H1 (cell line): ENCODE data around the gene RGS13. TPM values are rescaled to one million over a fixed set of nuclear protein-coding genes. Genes with fewer than 3 reads are reported as not detected.

Experiments used
- CTCF ChIA-PET: fragments of 300-600 bp; sonication (Branson Sonifier 250); formaldehyde crosslinking; loops from one replicate; lab custom pipeline; 2021; ENCODE audit not compliant: partially characterized antibody; lab: Charles Lee
- POLR2A ChIA-PET: fragments of 300-600 bp; sonication (Branson Sonifier 250); formaldehyde crosslinking; loops from one replicate; lab custom pipeline; 2021; ENCODE audit warnings: inconsistent platforms; ENCODE audit not compliant: partially characterized antibody; lab: Charles Lee
- DNase-seq, 2 experiments: peaks; one replicate each; pipeline versions ENCODE4 v3.0.0 to v3.0.0-alpha.2; 2010 to 2022; ENCODE audit warnings: low spot score in 2 of 2, low read depth in 1 of 2, mixed read lengths in 1 of 2
- FAIRE-seq: peaks from 2 replicates; lab custom pipeline; 2011; peaks lifted over from hg19 to GRCh38; lab: Jason Lieb, UNC
- H2AFZ ChIP-seq: 2 replicates; pipeline ENCODE4 v1.8.1; 2012; ENCODE audit warnings: low read length, inconsistent platforms
- H2AK5ac ChIP-seq: 2 replicates; pipeline ENCODE4 v1.6.1; 2013; ENCODE audit warnings: low read depth, low read length
- H2BK120ac ChIP-seq: replicated peaks from 2 replicates; pipeline ENCODE3; 2013; ENCODE audit warnings: low read depth, low read length, inconsistent platforms
- H2BK12ac ChIP-seq: 2 replicates; pipeline ENCODE4 v1.6.1; 2013; ENCODE audit warnings: low read depth, low read length
- H2BK15ac ChIP-seq: 2 replicates; pipeline ENCODE4 v1.6.1; 2013; ENCODE audit warnings: low read length
- H2BK20ac ChIP-seq: 2 replicates; pipeline ENCODE4 v1.6.1; 2013; ENCODE audit warnings: low read length
- H2BK5ac ChIP-seq: 2 replicates; pipeline ENCODE4 v1.6.1; 2013; ENCODE audit warnings: low read depth, low read length
- H3K14ac ChIP-seq: 2 replicates; pipeline ENCODE4 v1.6.1; 2013; ENCODE audit warnings: inconsistent platforms; ENCODE audit not compliant: insufficient read length
- H3K18ac ChIP-seq: 2 replicates; pipeline ENCODE4 v1.6.1; 2013; ENCODE audit warnings: low read length; ENCODE audit errors: extremely low read depth
- H3K23ac ChIP-seq: 2 replicates; pipeline ENCODE4 v1.6.1; 2013; ENCODE audit warnings: inconsistent platforms; ENCODE audit not compliant: insufficient read length
- H3K23me2 ChIP-seq: 2 replicates; pipeline ENCODE4 v1.6.1; 2013; ENCODE audit warnings: low read depth, low read length
- H3K27ac ChIP-seq: 2 replicates; pipeline ENCODE4 v1.6.1; 2011; ENCODE audit warnings: low read depth, low read length, inconsistent platforms
- H3K27me3 ChIP-seq, 4 experiments: replicated peaks in 1 of 4; 1 replicate in 1 of 4; 2 replicates in 3 of 4; pipeline versions ENCODE4 v1.6.1 to v1.8.1; 2011 to 2013; ENCODE audit warnings: low read length in 3 of 4, mild to moderate bottlenecking in 3 of 4, inconsistent platforms in 2 of 4, mixed read lengths in 2 of 4, moderate library complexity in 1 of 4; ENCODE audit not compliant: control insufficient read depth in 3 of 4, insufficient read depth in 3 of 4; ENCODE audit errors: extremely low read depth in 1 of 4
- H3K36me3 ChIP-seq, 4 experiments: 2 replicates each; pipeline versions ENCODE4 v1.6.1 to v1.8.1; 2011 to 2013; ENCODE audit warnings: mild to moderate bottlenecking in 4 of 4, low read length in 3 of 4, moderate library complexity in 2 of 4, control low read depth in 1 of 4, inconsistent platforms in 1 of 4; ENCODE audit not compliant: insufficient read depth in 4 of 4, control insufficient read depth in 2 of 4
- H3K4ac ChIP-seq: replicated peaks from 2 replicates; pipeline ENCODE3; 2013; ENCODE audit warnings: low read length, low read depth, mixed read lengths, inconsistent platforms; ENCODE audit not compliant: insufficient read length
- H3K4me1 ChIP-seq, 4 experiments: replicated peaks in 1 of 4; 1 replicate in 1 of 4; 2 replicates in 3 of 4; pipeline versions ENCODE4 v1.6.1 to v1.8.1; 2011 to 2013; ENCODE audit warnings: low read length in 3 of 4, inconsistent platforms in 2 of 4, mixed read lengths in 1 of 4; ENCODE audit not compliant: insufficient read depth in 4 of 4, control insufficient read depth in 3 of 4
- H3K4me2 ChIP-seq, 2 experiments: 2 replicates each; pipeline versions ENCODE4 v1.6.1 to v1.8.1; 2011 to 2013; ENCODE audit warnings: low read depth in 2 of 2, low read length in 2 of 2, control low read depth in 1 of 2, inconsistent platforms in 1 of 2, mild to moderate bottlenecking in 1 of 2; ENCODE audit not compliant: insufficient read depth in 1 of 2
- H3K4me3 ChIP-seq, 4 experiments: fragments of 200-600, 300-600 bp in 1 of 4; sonication (generic), shearing (Covaris generic), sonication (Bioruptor Twin) in 1 of 4; 2 replicates each; pipeline versions ENCODE4 v1.5.1 to v1.8.1; 2011 to 2016; ENCODE audit warnings: low read length in 4 of 4, low read depth in 3 of 4, control low read depth in 2 of 4, inconsistent platforms in 2 of 4, mild to moderate bottlenecking in 2 of 4, mixed read lengths in 1 of 4, moderate library complexity in 1 of 4; ENCODE audit not compliant: insufficient read depth in 2 of 4; ENCODE audit errors: extremely low read depth in 1 of 4
- H3K56ac ChIP-seq: replicated peaks from 2 replicates; pipeline ENCODE3; 2013; ENCODE audit warnings: low read depth, mild to moderate bottlenecking, mixed read lengths, low read length, inconsistent platforms; ENCODE audit not compliant: insufficient read length
- H3K79me1 ChIP-seq: 2 replicates; pipeline ENCODE4 v1.6.1; 2013; ENCODE audit warnings: low read depth, low read length, control low read depth
- H3K79me2 ChIP-seq, 2 experiments: 2 replicates each; pipeline versions ENCODE4 v1.6.1 to v1.8.1; 2012 to 2013; ENCODE audit warnings: low read length in 2 of 2, mild to moderate bottlenecking in 2 of 2, inconsistent platforms in 1 of 2; ENCODE audit not compliant: insufficient read depth in 2 of 2, control insufficient read depth in 1 of 2
- H3K9ac ChIP-seq, 4 experiments: replicated peaks in 1 of 4; 1 replicate in 1 of 4; 2 replicates in 3 of 4; pipeline versions ENCODE4 v1.6.1 to v1.8.1; 2011 to 2013; ENCODE audit warnings: low read depth in 3 of 4, low read length in 3 of 4, control low read depth in 2 of 4, mild to moderate bottlenecking in 2 of 4, moderate library complexity in 2 of 4, inconsistent platforms in 1 of 4; ENCODE audit errors: extremely low read depth in 1 of 4
- H3K9me3 ChIP-seq, 2 experiments: 2 replicates each; pipeline versions ENCODE4 v1.6.1 to v1.8.1; 2012 to 2013; ENCODE audit warnings: mild to moderate bottlenecking in 2 of 2, moderate library complexity in 2 of 2, control low read depth in 1 of 2, inconsistent platforms in 1 of 2, low read depth in 1 of 2, low read length in 1 of 2, mixed read lengths in 1 of 2; ENCODE audit not compliant: insufficient read depth in 2 of 2
- H4K20me1 ChIP-seq, 2 experiments: replicated peaks in 1 of 2; 2 replicates each; pipeline versions ENCODE3 to v1.8.1; 2011 to 2013; ENCODE audit warnings: inconsistent platforms in 2 of 2, low read length in 2 of 2, mild to moderate bottlenecking in 1 of 2; ENCODE audit not compliant: insufficient read depth in 2 of 2, control insufficient read depth in 1 of 2
- H4K5ac ChIP-seq: 2 replicates; pipeline ENCODE4 v1.6.1; 2013; ENCODE audit warnings: low read length, low read depth, mixed read lengths, inconsistent platforms; ENCODE audit not compliant: insufficient read length
- H4K8ac ChIP-seq: 2 replicates; pipeline ENCODE4 v1.8.0; 2013; ENCODE audit warnings: mild to moderate bottlenecking, moderate library complexity, low read length, inconsistent platforms; ENCODE audit not compliant: insufficient read depth; ENCODE audit errors: extremely low read depth
- H4K91ac ChIP-seq: replicated peaks from 2 replicates; pipeline ENCODE3; 2013; ENCODE audit warnings: low read length, mixed read lengths, inconsistent platforms; ENCODE audit not compliant: insufficient read length
- NANOG ChIP-seq: IDR thresholded peaks from 2 replicates; pipeline ENCODE4 v1.6.1; 2011; ENCODE audit warnings: low read length, low read depth, mild to moderate bottlenecking, inconsistent platforms; ENCODE audit not compliant: insufficient read depth, poor library complexity, severe bottlenecking
- TBP ChIP-seq: IDR thresholded peaks from 2 replicates; pipeline ENCODE4 v1.6.1; 2011; ENCODE audit warnings: low read depth, low read length, improper control_type of control experiment
- WGBS, 2 experiments: shearing (Covaris generic) in 1 of 2; methylation state at CpG; one replicate each; pipeline versions ENCODE4 v1.1.6 to v1.1.7; 2013 to 2015; ENCODE audit warnings: low lambda C conversion rate in 2 of 2, mixed read lengths in 2 of 2, inconsistent platforms in 1 of 2, low coverage in 1 of 2, missing lambda C conversion rate in 1 of 2; ENCODE audit not compliant: insufficient replicate concordance in 2 of 2, insufficient coverage in 1 of 2, insufficient read length in 1 of 2; ENCODE audit errors: extremely low coverage in 1 of 2, missing lambda C conversion rate in 1 of 2; 5-methylcytosine and 5-hydroxymethylcytosine counted together
- polyA plus RNA-seq, 7 experiments: library from polyadenylated mRNA; depleted of rRNA in 3 of 7; stranded (reverse) in 5 of 7; unstranded in 2 of 7; fragments of >200 nt in 5 of 7; fragments of 200-250 nt in 2 of 7; gene quantifications; 1 replicate in 5 of 7; 2 replicates in 1 of 7; 4 replicates in 1 of 7; pipeline versions ENCODE4 v1.2.1 to v1.2.3, GENCODE V29; 2011 to 2013; ENCODE audit warnings: missing spikeins in 2 of 7, mixed read lengths in 2 of 7
- total RNA-seq: library from RNA; stranded (reverse); fragmentation: NEBNext Ultra II Directional; extraction: Animal tissue kit (Norgen Biotek cat#: 25700); gene quantifications from 2 replicates; pipeline ENCODE4 v1.2.1, GENCODE V29; 2021

Gene RGS13
- total and polyA plus RNA-seq, 2 of the 8 experiments (the other 6 are each of a cell fraction or from before 2014, with no cell fraction given) = not detected

- no peak overlapping the region for H3K23ac ChIP-seq
- no peak overlapping the region for H2AK5ac ChIP-seq
- DNase-seq = no peak
- H4K91ac ChIP-seq = no peak overlapping the region
- no peak overlapping the region for H3K4me3 ChIP-seq
- H3K4me2 ChIP-seq = no peak overlapping the region
- no peak overlapping the region for H2BK5ac ChIP-seq
- H2AFZ ChIP-seq = no peak overlapping the region
- no peaks in the 10 kb centered on the region for H3K27me3 ChIP-seq
- CTCF ChIA-PET = no interaction called here
- POLR2A ChIA-PET = interaction anchor here (0.6 kb wide), 1 partner anchor 364 kb away, joined by 3 read pairs; no protein-coding TSS in a partner anchor
- H3K23me2 ChIP-seq = no peaks in the 10 kb centered on the region
- 94% methylated on average over 1 of the region's 1 CpG; no CpG with 5 or more reads in 1 of the 2 experiments for WGBS, 2 experiments
- H4K20me1 ChIP-seq = no peaks in the 10 kb centered on the region
- H3K18ac ChIP-seq = no peak overlapping the region
- H3K4ac ChIP-seq = no peak overlapping the region
- no peak overlapping the region for H4K5ac ChIP-seq
- no peaks in the 10 kb centered on the region for H3K4me1 ChIP-seq
- no peaks in the 10 kb centered on the region for H3K79me2 ChIP-seq
- no peak overlapping the region for H3K9ac ChIP-seq
- H4K8ac ChIP-seq = no peak overlapping the region
- no peak overlapping the region for H2BK12ac ChIP-seq
- H3K27ac ChIP-seq = no peak overlapping the region
- no peak overlapping the region for H2BK15ac ChIP-seq
- H3K9me3 ChIP-seq = no peaks in the 10 kb centered on the region
- H2BK20ac ChIP-seq = no peak overlapping the region
- H2BK120ac ChIP-seq = no peak overlapping the region
- no peak for FAIRE-seq
- H3K36me3 ChIP-seq = no peaks in the 10 kb centered on the region
- no peak overlapping the region for H3K14ac ChIP-seq
- no peak overlapping the region for H3K56ac ChIP-seq
- no peaks in the 10 kb centered on the region for H3K79me1 ChIP-seq
- TF ChIP-seq NANOG = no peak
- TF ChIP-seq TBP = no peak
These were observed 46.4 kb downstream of the RGS13 start for GRCh38 chr1:192682335-192682734.
